Measurements from ENCODE around the gene CFAP45. TPM values are rescaled to one million over a fixed set of nuclear protein-coding genes. Genes with fewer than 3 reads are reported as not detected.

CFAP45 gene
- total and polyA plus RNA-seq, 8 donors, result 0.30 to 1.0 (median 0.52) TPM; not detected in 4

DNA sequence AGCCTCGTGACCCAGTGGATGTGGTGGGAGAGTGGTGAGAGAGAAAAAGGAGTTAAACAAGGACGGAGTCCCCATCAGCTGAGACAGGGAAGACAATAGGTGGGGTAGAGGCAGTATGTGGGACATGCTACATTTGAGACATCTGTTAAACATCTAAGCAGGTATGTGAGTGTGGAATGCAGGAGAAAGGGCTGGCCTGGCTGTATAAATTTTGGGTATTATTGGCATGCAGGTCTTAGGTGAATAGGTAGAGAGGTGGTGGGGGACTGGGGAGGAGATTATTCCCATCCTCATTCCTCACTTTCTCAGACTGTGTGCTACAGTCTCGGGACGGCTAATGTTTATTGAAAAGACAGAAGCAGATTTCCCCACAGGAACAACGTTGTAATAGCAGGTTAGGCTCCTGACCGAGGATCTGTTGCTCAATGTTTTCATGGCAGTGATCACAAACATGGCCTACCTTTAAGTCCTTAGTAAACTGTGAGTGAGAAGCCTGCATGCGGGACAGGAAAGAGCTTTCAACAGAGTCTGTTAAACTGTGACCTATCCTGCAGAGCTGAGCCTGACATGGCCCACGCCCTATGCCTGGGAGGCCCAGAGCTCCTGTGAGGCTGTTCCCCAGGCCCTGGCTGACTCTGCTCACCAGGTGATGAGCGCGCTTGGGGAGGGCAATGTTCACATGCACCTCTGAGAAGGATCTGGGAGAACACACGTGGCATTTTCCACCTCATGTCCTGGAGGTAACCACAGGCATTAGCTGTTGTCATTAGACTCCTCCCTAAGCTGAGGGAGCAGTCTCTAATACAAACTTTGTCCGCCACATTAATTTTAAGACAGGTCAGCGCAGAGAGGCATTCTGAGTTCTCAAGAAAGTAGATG, 54.0 kb downstream of the CFAP45 start:
- H3K27ac ChIP-seq, result no peak overlapping the region
- H3K4me1 ChIP-seq, result peaks cover 0 to 5% (median 0%) of the 10 kb centered on the region in 4 donors
- intact Hi-C loops (cut with DNase I; ENCODE audit: low total_unique reads), result no loop called here
- no peaks in the 10 kb centered on the region for H3K9me3 ChIP-seq
- peak in 1 of 2 donors; percentile 70 for DNase-seq
- no peak for TF ChIP-seq EP300 (IDR thresholded peaks at IDR 0.05)
- TF ChIP-seq, protein P1, sequence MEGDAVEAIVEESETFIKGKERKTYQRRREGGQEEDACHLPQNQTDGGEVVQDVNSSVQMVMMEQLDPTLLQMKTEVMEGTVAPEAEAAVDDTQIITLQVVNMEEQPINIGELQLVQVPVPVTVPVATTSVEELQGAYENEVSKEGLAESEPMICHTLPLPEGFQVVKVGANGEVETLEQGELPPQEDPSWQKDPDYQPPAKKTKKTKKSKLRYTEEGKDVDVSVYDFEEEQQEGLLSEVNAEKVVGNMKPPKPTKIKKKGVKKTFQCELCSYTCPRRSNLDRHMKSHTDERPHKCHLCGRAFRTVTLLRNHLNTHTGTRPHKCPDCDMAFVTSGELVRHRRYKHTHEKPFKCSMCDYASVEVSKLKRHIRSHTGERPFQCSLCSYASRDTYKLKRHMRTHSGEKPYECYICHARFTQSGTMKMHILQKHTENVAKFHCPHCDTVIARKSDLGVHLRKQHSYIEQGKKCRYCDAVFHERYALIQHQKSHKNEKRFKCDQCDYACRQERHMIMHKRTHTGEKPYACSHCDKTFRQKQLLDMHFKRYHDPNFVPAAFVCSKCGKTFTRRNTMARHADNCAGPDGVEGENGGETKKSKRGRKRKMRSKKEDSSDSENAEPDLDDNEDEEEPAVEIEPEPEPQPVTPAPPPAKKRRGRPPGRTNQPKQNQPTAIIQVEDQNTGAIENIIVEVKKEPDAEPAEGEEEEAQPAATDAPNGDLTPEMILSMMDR (IDR thresholded peaks at IDR 0.05), result no peak
- no peak for TF ChIP-seq POLR2A (IDR thresholded peaks at IDR 0.05)
- TF ChIP-seq POLR2AphosphoS5 (IDR thresholded peaks at IDR 0.05), result no peak
- no peak overlapping the region for H3K4me3 ChIP-seq
- no peaks in the 10 kb centered on the region for H3K27me3 ChIP-seq
- WGBS, 5 donors, result 71 to 80% (median 78%) methylated on average over 13 of the region's 13 CpGs
- no peaks in the 10 kb centered on the region for H3K36me3 ChIP-seq

DNA sequence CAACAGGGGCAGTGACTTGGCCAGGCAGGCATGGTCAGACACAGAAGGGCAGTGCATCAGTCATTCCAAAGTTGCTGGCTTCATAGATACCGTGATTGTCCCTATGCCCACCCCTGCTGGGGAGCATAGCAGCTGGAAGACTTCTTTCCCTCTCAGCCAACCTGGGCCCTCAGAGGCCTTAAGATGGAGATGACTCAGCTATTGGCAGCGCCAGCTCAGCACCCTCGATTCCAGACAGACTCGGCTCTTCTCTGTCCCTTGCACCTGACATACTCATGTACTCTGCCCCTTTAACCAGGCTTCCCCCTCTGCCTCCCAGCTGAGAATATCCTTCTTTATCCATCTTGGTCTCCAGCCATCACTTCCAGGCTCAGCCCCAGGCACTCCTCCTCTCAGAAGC, 56.5 kb downstream of the CFAP45 start:
- H3K4me1 ChIP-seq, result no peaks in the 10 kb centered on the region
- intact Hi-C loops (cut with DNase I; ENCODE audit: low total_unique reads), result no loop called here
- H3K4me3 ChIP-seq, result no peak overlapping the region
- no peak overlapping the region for H3K27ac ChIP-seq
- H3K36me3 ChIP-seq, result peaks cover 0 to 12% (median 0%) of the 10 kb centered on the region in 4 donors
- no peaks in the 10 kb centered on the region for H3K9me3 ChIP-seq
- no peak for DNase-seq
- TF ChIP-seq, protein P1 (IDR thresholded peaks at IDR 0.05), result no peak
- TF ChIP-seq EP300 (IDR thresholded peaks at IDR 0.05) (no peak), POLR2A (IDR thresholded peaks at IDR 0.05) (no peak), POLR2AphosphoS5 (IDR thresholded peaks at IDR 0.05) (no peak)
- H3K27me3 ChIP-seq, result no peaks in the 10 kb centered on the region
- 76 to 98% (median 91%) methylated on average over 4 of the region's 4 CpGs for WGBS, 5 donors

DNA sequence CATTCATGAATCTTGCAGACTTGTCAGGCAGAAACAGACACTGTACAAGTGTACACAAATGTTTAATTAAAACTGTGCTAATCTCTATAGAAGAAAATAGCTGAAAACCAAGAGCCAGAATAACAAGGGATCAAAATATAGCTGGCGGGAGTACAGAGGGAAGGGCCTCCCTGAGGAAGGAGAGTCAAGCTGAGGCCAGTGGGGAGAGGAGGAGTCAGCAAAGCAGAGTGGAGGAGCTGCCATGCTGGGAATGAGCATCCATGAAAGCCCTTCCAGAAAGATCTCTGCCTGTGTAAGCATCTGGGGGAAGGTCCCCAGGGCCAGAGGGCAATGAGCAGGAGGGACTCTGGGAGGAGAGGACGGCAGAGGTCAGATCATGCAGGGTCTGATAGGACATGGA, 58.2 kb downstream of the CFAP45 start:
- Histone ChIP-seq H3K9me3 (no peaks in the 10 kb centered on the region), H3K27me3 (no peaks in the 10 kb centered on the region), H3K4me1 (no peaks in the 10 kb centered on the region), H3K4me3 (no peak overlapping the region), H3K36me3 (peaks cover 0 to 28% (median under 1%) of the 10 kb centered on the region in 4 donors), H3K27ac (no peak overlapping the region)
- peak in 1 of 2 donors; percentile 60 for DNase-seq
- intact Hi-C loops (cut with DNase I; ENCODE audit: low total_unique reads), result no loop called here
- TF ChIP-seq POLR2AphosphoS5 (IDR thresholded peaks at IDR 0.05) (no peak), POLR2A (IDR thresholded peaks at IDR 0.05) (no peak), EP300 (IDR thresholded peaks at IDR 0.05) (no peak)
- TF ChIP-seq, protein P1 (IDR thresholded peaks at IDR 0.05), result no peak
- 85 to 89% (median 87%) methylated on average over 2 of the region's 2 CpGs for WGBS, 5 donors

DNA sequence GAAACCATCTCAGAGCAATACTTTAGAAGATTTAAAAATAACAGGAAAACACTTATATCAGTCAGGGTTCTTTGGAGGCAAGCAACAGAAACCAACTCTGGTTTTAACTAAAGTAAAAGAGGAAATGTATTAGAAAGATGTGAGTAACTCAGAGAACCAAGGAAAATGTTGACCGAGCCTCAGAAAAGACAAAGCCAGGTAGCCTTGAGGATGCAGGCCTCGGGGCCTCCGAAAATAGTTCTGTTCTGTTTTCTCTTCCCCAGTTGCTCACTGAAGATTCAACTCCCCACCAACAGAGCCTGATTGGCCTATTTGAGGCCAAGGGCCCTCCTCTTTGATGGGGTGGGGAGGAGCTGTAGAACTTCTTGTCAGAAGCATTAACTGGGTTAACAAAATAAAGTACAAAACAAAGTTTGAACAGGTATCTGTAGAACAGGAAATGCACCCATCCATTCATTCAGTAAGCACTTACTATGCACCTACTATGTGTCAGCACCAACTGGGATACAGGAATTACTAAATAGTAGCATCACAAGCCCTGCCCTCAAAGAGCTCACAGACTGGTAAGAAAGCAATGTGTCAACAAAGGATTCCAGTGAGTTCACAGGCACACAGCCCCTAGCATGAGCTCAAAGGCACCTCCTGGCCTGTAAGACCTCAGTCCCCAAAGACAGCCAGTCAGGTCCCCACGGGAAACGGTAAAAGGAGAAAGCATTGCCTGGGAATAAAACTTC, 60.7 kb downstream of the CFAP45 start:
- peaks cover 0 to 50% (median 8%) of the 10 kb centered on the region in 4 donors for H3K36me3 ChIP-seq
- H3K9me3 ChIP-seq, result no peaks in the 10 kb centered on the region
- no peaks in the 10 kb centered on the region for H3K4me1 ChIP-seq
- H3K27ac ChIP-seq, result no peak overlapping the region
- WGBS, 5 donors, result 89 to 95% (median 92%) methylated on average over 5 of the region's 5 CpGs
- no peaks in the 10 kb centered on the region for H3K27me3 ChIP-seq
- TF ChIP-seq POLR2A (IDR thresholded peaks at IDR 0.05), result no peak
- TF ChIP-seq, protein P1 (IDR thresholded peaks at IDR 0.05), result no peak
- TF ChIP-seq EP300 (IDR thresholded peaks at IDR 0.05), result no peak
- no peak for TF ChIP-seq POLR2AphosphoS5 (IDR thresholded peaks at IDR 0.05)
- intact Hi-C loops (cut with DNase I; ENCODE audit: low total_unique reads), result no loop called here
- no peak for DNase-seq
- H3K4me3 ChIP-seq, result no peak overlapping the region
